ENCODE measurements around the gene MTCH2.

DNA sequence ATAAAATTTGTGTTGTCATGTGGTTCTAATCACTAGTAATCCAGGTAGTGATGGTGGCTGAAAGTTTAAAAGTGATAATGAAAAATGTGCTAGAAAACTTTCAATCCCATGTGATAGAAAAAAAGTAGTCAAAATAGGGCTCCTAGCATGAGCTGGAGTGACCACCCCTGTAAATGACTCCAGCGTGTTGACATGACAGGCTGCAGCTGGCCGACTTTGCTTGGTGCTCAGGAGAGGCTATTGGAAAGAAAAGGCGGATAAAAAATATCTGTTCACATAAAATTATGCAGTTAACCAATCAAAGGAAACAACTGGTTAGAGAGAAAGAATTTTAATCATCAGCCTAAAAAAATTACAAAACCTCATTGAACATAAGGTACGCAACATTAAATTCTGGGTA, 16.9 kb upstream of the MTCH2 start:
- TF ChIP-seq, protein P1, sequence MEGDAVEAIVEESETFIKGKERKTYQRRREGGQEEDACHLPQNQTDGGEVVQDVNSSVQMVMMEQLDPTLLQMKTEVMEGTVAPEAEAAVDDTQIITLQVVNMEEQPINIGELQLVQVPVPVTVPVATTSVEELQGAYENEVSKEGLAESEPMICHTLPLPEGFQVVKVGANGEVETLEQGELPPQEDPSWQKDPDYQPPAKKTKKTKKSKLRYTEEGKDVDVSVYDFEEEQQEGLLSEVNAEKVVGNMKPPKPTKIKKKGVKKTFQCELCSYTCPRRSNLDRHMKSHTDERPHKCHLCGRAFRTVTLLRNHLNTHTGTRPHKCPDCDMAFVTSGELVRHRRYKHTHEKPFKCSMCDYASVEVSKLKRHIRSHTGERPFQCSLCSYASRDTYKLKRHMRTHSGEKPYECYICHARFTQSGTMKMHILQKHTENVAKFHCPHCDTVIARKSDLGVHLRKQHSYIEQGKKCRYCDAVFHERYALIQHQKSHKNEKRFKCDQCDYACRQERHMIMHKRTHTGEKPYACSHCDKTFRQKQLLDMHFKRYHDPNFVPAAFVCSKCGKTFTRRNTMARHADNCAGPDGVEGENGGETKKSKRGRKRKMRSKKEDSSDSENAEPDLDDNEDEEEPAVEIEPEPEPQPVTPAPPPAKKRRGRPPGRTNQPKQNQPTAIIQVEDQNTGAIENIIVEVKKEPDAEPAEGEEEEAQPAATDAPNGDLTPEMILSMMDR (IDR thresholded peaks at IDR 0.05; ENCODE audit: low read depth, low read length), result no peak
- no peak for TF ChIP-seq EZH2phosphoT487 (IDR thresholded peaks at IDR 0.05; ENCODE audit: low read depth)

Data from OCI-LY3 (cell line).